SU-DHL-6 (cell line): ENCODE data around the gene CFAP206.
A peak's percentile ranks its signal among the peaks of the same experiment; 100 is the strongest.

Source experiments
- H2AFZ ChIP-seq: fragments of 200-600 bp; sonication (generic); 2 replicates; pipeline ENCODE4 v1.6.1; 2014; ENCODE audit warnings: low read depth, mild to moderate bottlenecking, moderate library complexity, mixed read lengths, antibody characterized with exemption, low read length; ENCODE audit not compliant: severe bottlenecking
- H3F3A ChIP-seq: fragments of 200-600 bp; shearing (Covaris generic); 2 replicates; pipeline ENCODE4 v1.6.0; 2016; ENCODE audit warnings: antibody characterized with exemption, mild to moderate bottlenecking; ENCODE audit not compliant: insufficient read depth
- H3K27ac ChIP-seq: fragments of 200-600 bp; sonication (generic); 2 replicates; pipeline ENCODE4 v1.5.1; 2016; ENCODE audit warnings: low read depth, mild to moderate bottlenecking, low read length, moderate library complexity, mixed read lengths
- H3K27me3 ChIP-seq: fragments of 200-600 bp; sonication (generic), shearing (Covaris generic); 2 replicates; pipeline ENCODE4 v1.6.0; 2014; ENCODE audit warnings: mild to moderate bottlenecking, low read length
- H3K36me3 ChIP-seq: fragments of 200-600 bp; sonication (generic); 2 replicates; pipeline ENCODE4 v1.6.1; 2014; ENCODE audit warnings: mild to moderate bottlenecking, low read length, mixed read lengths
- H3K4me2 ChIP-seq: fragments of 300-600, 200-600 bp; shearing (Covaris generic), sonication (generic); 2 replicates; pipeline ENCODE4 v1.6.0; 2014; ENCODE audit warnings: low read length, low read depth, mild to moderate bottlenecking; ENCODE audit not compliant: poor library complexity, severe bottlenecking
- H3K4me3 ChIP-seq: fragments of 200-600 bp; sonication (generic); 2 replicates; pipeline ENCODE4 v1.5.1; 2014; ENCODE audit warnings: antibody characterized with exemption, low read length, mild to moderate bottlenecking, mixed read lengths; ENCODE audit not compliant: insufficient read depth, poor library complexity, severe bottlenecking
- H3K79me2 ChIP-seq: fragments of 200-600 bp; sonication (generic); 2 replicates; pipeline ENCODE4 v1.6.1; 2014; ENCODE audit warnings: mild to moderate bottlenecking, low read length, moderate library complexity; ENCODE audit not compliant: insufficient read depth
- H3K9ac ChIP-seq: fragments of 200-600 bp; sonication (generic); 2 replicates; pipeline ENCODE4 v1.7.0; 2014; ENCODE audit warnings: mild to moderate bottlenecking, low read length
- H3K9me2 ChIP-seq: fragments of 200-600 bp; sonication (generic); replicated peaks from 2 replicates; pipeline ENCODE4 v1.6.1; 2014; ENCODE audit warnings: low read length; ENCODE audit not compliant: insufficient read depth
- H3K9me3 ChIP-seq: fragments of 200-600 bp; sonication (generic); 2 replicates; pipeline ENCODE4 v1.6.1; 2014; ENCODE audit warnings: low read length, mixed read lengths; ENCODE audit not compliant: insufficient read depth
- H4K20me1 ChIP-seq: fragments of 200-600 bp; sonication (generic); 2 replicates; pipeline ENCODE4 v1.6.1; 2014; ENCODE audit warnings: low read depth, mild to moderate bottlenecking, antibody characterized with exemption, low read length, moderate library complexity, mixed read lengths
- EZH2phosphoT487 ChIP-seq: fragments of 200-600 bp; sonication (generic), shearing (Covaris generic); conservative IDR thresholded peaks from 2 replicates; pipeline ENCODE4 v1.6.1; 2018; ENCODE audit warnings: mild to moderate bottlenecking, antibody characterized with exemption, low read length, moderate library complexity, mixed read lengths
- TF ChIP-seq, protein P1 (sequence below): fragments of 200-600 bp; sonication (generic); IDR thresholded peaks from one replicate; pipeline ENCODE4 v1.5.1; 2017; ENCODE audit warnings: antibody characterized with exemption, mild to moderate bottlenecking, low read length, moderate library complexity; ENCODE audit not compliant: insufficient read depth, poor library complexity, severe bottlenecking

The CFAP206 gene

DNA sequence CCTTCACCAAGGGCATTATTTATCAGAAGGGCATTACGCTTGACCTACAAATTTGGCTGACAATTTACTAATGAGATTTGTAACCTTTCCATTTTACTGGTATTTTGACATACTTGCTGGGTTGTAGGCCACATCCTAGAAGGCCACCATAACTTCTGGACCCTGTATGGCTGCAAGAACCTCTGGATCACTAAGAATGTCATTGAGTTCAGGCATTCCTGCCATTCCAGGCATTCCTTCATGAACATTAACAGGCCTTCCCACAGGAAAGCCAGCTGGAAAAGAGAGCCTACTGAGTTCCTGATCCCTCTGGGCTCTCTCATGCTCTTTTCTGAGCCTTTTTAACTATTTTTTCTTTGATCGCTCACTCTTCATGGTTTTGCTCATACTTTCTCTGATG is 36.6 kb downstream of the CFAP206 start:
- Histone ChIP-seq H3F3A (no peaks in the 10 kb centered on the region), H3K27me3 (no peaks in the 10 kb centered on the region), H3K79me2 (no peaks in the 10 kb centered on the region), H4K20me1 (no peaks in the 10 kb centered on the region), H3K9me3 (no peaks in the 10 kb centered on the region), H3K9me2 (no peaks in the 10 kb centered on the region; the same call in 1 of the 2 replicates), H3K27ac (no peak overlapping the region), H3K36me3 (no peaks in the 10 kb centered on the region), H3K4me3 (no peak overlapping the region), H2AFZ (no peak overlapping the region), H3K4me2 (no peak overlapping the region), H3K9ac (no peak overlapping the region)
- no peak for TF ChIP-seq EZH2phosphoT487
- TF ChIP-seq, protein P1, sequence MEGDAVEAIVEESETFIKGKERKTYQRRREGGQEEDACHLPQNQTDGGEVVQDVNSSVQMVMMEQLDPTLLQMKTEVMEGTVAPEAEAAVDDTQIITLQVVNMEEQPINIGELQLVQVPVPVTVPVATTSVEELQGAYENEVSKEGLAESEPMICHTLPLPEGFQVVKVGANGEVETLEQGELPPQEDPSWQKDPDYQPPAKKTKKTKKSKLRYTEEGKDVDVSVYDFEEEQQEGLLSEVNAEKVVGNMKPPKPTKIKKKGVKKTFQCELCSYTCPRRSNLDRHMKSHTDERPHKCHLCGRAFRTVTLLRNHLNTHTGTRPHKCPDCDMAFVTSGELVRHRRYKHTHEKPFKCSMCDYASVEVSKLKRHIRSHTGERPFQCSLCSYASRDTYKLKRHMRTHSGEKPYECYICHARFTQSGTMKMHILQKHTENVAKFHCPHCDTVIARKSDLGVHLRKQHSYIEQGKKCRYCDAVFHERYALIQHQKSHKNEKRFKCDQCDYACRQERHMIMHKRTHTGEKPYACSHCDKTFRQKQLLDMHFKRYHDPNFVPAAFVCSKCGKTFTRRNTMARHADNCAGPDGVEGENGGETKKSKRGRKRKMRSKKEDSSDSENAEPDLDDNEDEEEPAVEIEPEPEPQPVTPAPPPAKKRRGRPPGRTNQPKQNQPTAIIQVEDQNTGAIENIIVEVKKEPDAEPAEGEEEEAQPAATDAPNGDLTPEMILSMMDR, result no peak

DNA sequence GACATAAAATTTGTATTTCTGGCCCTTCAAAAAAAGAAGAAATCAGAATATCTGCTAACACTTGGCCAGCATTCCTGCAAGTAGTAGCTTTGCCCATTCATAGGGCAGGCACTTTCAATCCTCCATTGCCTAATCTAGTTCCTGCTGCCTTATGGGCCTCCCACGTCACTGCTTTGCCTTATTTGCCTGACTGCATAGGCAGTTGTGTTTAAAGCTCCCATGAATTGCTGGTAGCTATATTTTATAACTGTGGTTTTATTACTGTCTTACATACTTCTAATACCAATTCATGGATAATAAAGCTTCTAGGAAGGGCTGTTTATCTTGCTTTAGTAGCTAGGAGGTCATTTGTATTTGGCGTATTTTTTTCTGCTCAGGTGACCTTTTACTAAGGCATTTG is 57.3 kb downstream of the CFAP206 start:
- no peaks in the 10 kb centered on the region for H3F3A ChIP-seq
- no peaks in the 10 kb centered on the region for H3K27me3 ChIP-seq
- no peaks in the 10 kb centered on the region for H4K20me1 ChIP-seq
- H3K36me3 ChIP-seq, result no peaks in the 10 kb centered on the region
- H3K4me3 ChIP-seq, result no peak overlapping the region
- TF ChIP-seq EZH2phosphoT487, result no peak
- TF ChIP-seq, protein P1, result no peak
- no peak overlapping the region for H3K9ac ChIP-seq
- H3K9me2 ChIP-seq, result no peaks in the 10 kb centered on the region
- no peaks in the 10 kb centered on the region for H3K79me2 ChIP-seq
- H3K4me2 ChIP-seq, result no peak overlapping the region
- H3K27ac ChIP-seq, result no peak overlapping the region
- H3K9me3 ChIP-seq, result no peaks in the 10 kb centered on the region
- no peak overlapping the region for H2AFZ ChIP-seq

DNA sequence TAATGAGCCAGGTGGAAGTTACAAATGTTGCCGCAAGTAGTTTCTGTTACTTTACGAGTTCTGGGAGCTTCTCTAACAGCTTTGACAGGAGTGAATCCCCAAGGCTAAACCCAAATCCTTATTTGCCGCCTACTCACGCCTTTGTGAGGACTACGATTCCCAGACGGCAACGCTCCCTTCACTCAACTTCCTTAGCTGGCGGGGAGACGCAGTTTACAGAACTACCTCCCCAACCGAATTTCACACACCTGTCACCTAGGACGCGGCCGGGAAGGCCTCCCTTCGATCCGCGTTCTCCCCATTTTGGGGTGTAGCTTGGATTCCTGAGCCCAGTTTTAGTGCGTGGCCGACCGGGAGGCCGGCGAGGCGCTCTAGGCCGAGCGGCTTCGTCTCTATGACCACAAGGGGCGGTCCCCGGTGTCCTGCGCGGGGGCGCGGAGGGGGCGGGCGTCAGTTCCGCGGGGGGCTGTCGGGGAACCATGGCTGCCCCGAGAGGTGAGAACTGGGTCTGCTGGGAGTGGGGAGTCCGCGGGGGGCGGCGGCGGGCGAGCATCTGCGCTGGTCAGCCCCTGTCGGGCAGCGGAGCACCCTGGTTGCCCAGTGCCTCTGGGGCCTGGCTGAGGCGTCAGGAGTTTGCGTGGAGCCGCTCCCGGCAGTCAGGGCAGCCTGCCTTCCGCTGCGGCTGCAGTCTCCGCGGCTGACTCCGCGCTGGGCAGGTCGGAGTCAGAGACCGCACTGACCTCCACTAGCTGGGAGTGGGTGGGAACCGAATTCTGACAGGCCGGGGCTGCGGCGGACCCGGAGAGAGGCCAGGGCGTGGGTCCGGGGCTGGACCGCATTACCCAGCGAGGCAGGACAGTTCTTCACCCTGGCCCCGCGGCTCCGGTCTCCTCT is 65.0 kb downstream of the CFAP206 start, which contains the start of gene SLC35A1:
TSS of gene SLC35A1 (plus strand) at position 450 of the 894 bp plus-strand sequence. CDS start at position 480, 30 bp downstream.
- Histone ChIP-seq H3K79me2 (peaks cover 6% of the 10 kb centered on the region; the same call in 1 of the 2 replicates), H3K27me3 (no peaks in the 10 kb centered on the region), H3K9me2 (no peaks in the 10 kb centered on the region), H3K27ac (peak within 1 kb of the TSS; percentile 69), H3K36me3 (no peaks in the 10 kb centered on the region), H3K9me3 (no peaks in the 10 kb centered on the region), H2AFZ (peak within 1 kb of the TSS; percentile 99), H4K20me1 (no peaks in the 10 kb centered on the region), H3K9ac (peak within 1 kb of the TSS; percentile 88), H3K4me2 (peak within 1 kb of the TSS; percentile 78), H3F3A (peaks cover 6% of the 10 kb centered on the region; the same call in 1 of the 2 replicates), H3K4me3 (peak within 1 kb of the TSS; percentile 97)
- TF ChIP-seq, protein P1, result no peak
- TF ChIP-seq EZH2phosphoT487, result no peak
